ENCODE data around the gene PTPN6. TPM values are rescaled to one million over a fixed set of nuclear protein-coding genes. Genes with fewer than 3 reads are reported as not detected.

The PTPN6 gene
- total RNA-seq, 2 experiments from 2014 or later = 79.0 to 83.5 TPM

- no peaks in the 10 kb centered on the region for H3K9me3 Mint-ChIP-seq
- Histone ChIP-seq H3K4me3 (ENCODE audit: low read length) (no peak overlapping the region), H3K4me1 (ENCODE audit: insufficient read depth, low read length) (peaks cover 70% of the 10 kb centered on the region), H3K27me3 (ENCODE audit: control insufficient read depth in 1 of 2, insufficient read depth in 2 of 2, low read length in 2 of 2) (no peaks in the 10 kb centered on the region), H3K9me3 (ENCODE audit: control insufficient read depth in 1 of 2, insufficient read depth in 1 of 2, low read length in 2 of 2) (no peaks in the 10 kb centered on the region), H3K27ac (ENCODE audit: low read depth in 1 of 2, low read length in 2 of 2) (peak overlapping the region; percentile 38 to 39), H3K36me3 (ENCODE audit: insufficient read depth, low read length) (peaks cover 52% of the 10 kb centered on the region)
- CTCF ChIA-PET = interaction anchor here (0.6 to 13.3 kb wide), 11 partner anchors 9 to 105 kb away, joined by 3 to 324 read pairs (median 5); partner anchors contain the start of genes C12orf57, LPCAT3, PTPN6 and RNU7-1
- ATAC-seq (ENCODE audit: poor library complexity) = no peak
- H3K27ac Mint-ChIP-seq = peak overlapping the region; percentile 90
- TF ChIP-seq CTCF (IDR thresholded peaks at IDR 0.05) = no peak
- POLR2A ChIA-PET = interaction anchor here (0.9 to 16.4 kb wide), 11 partner anchors 9 to 144 kb away, joined by 3 to 963 read pairs (median 5); partner anchors contain the start of genes ATN1, C12orf57, C1RL and LPCAT3
- intact Hi-C loops (cut with DNase I, micrococcal nuclease) = loop anchor here (1.0 to 2.0 kb wide), 4 partner anchors 20 to 96 kb away; partner anchors contain the start of gene C12orf57 (in 2 of the 2)
- H3K4me1 Mint-ChIP-seq (ENCODE audit: low read depth) = peaks cover 57% of the 10 kb centered on the region
- peak in 1 of 14 experiments; percentile 36 for DNase-seq
- H3K27me3 Mint-ChIP-seq = no peaks in the 10 kb centered on the region
- H3K36me3 Mint-ChIP-seq (ENCODE audit: low read depth) = peaks cover 67% of the 10 kb centered on the region
- peak overlapping the region; percentile 79 for H3K4me3 Mint-ChIP-seq
Measured at GRCh38 chr12:6964605-6965025, 13.5 kb downstream of the PTPN6 start.

DNA sequence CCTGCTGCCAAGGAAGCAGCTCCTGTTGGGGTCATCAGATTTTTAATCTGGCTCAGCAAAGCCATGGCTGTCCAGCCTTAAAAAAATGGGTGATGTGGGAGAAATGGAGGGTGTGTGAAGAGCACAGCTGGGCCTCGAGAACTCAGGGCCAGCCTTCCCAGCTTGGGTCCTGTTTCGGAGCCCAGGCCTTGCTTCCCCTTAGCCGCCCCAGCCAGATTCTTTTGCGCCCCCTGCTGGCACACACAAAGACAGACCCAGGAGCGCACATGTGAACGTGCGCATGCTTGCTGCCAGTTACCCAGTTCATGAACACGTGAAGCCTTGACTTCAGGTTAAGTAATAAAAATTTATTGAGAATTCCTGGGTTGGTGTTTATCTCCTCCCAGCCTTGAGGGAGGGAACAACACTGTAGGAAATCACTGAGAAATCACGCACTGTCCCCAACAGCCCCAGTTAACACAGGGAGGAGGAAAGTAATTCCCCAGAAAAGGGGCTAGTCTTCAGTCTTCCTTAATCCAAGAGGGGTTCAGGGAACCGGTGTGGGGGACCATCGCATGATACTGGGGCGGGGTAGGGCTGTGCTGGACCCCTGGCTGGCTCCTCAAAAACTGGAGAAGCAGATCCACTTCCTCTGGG, 14.0 kb downstream of the PTPN6 start:
- Mint-ChIP-seq H3K27ac (peak overlapping the region; percentile 90), H3K36me3 (ENCODE audit: low read depth) (peaks cover 67% of the 10 kb centered on the region), H3K4me3 (peak overlapping the region; percentile 79), H3K4me1 (ENCODE audit: low read depth) (peaks cover 58% of the 10 kb centered on the region), H3K9me3 (no peaks in the 10 kb centered on the region), H3K27me3 (no peaks in the 10 kb centered on the region)
- intact Hi-C loops (cut with DNase I, micrococcal nuclease) = loop anchor here (1.0 to 2.0 kb wide), 4 partner anchors 21 to 96 kb away; partner anchors contain the start of gene C12orf57 (in 2 of the 2)
- ChIA-PET POLR2A (interaction anchor here (0.9 to 16.4 kb wide), 11 partner anchors 9 to 143 kb away, joined by 3 to 963 read pairs (median 5); partner anchors contain the start of genes ATN1, C12orf57, C1RL and LPCAT3), CTCF (interaction anchor here (0.6 to 13.3 kb wide), 11 partner anchors 9 to 106 kb away, joined by 3 to 324 read pairs (median 5); partner anchors contain the start of genes C12orf57, LPCAT3, PTPN6 and RNU7-1)
- TF ChIP-seq CTCF (IDR thresholded peaks at IDR 0.05) = peak; percentile 94
- Histone ChIP-seq H3K9me3 (ENCODE audit: control insufficient read depth in 1 of 2, insufficient read depth in 1 of 2, low read length in 2 of 2) (no peaks in the 10 kb centered on the region), H3K4me1 (ENCODE audit: insufficient read depth, low read length) (peaks cover 70% of the 10 kb centered on the region), H3K27me3 (ENCODE audit: control insufficient read depth in 1 of 2, insufficient read depth in 2 of 2, low read length in 2 of 2) (no peaks in the 10 kb centered on the region), H3K36me3 (ENCODE audit: insufficient read depth, low read length) (peaks cover 49% of the 10 kb centered on the region), H3K27ac (ENCODE audit: low read depth in 1 of 2, low read length in 2 of 2) (peak overlapping the region; percentile 38 to 39), H3K4me3 (ENCODE audit: low read length) (no peak overlapping the region)
- peak; percentile 83 to 96 (median 86) for DNase-seq
- ATAC-seq (ENCODE audit: poor library complexity) = peak; percentile 50

GRCh38 chr12:6965714-6966113, 14.6 kb downstream of the PTPN6 start:
- Histone ChIP-seq H3K36me3 (ENCODE audit: insufficient read depth, low read length) (peaks cover 44% of the 10 kb centered on the region), H3K9me3 (ENCODE audit: control insufficient read depth in 1 of 2, insufficient read depth in 1 of 2, low read length in 2 of 2) (no peaks in the 10 kb centered on the region), H3K27ac (ENCODE audit: low read depth in 1 of 2, low read length in 2 of 2) (peak overlapping the region in 1 of 2 donors; percentile 39), H3K4me1 (ENCODE audit: insufficient read depth, low read length) (peaks cover 66% of the 10 kb centered on the region), H3K4me3 (ENCODE audit: low read length) (no peak overlapping the region), H3K27me3 (ENCODE audit: control insufficient read depth in 1 of 2, insufficient read depth in 2 of 2, low read length in 2 of 2) (no peaks in the 10 kb centered on the region)
- no peak for TF ChIP-seq CTCF (IDR thresholded peaks at IDR 0.05)
- H3K4me1 Mint-ChIP-seq (ENCODE audit: low read depth) = peaks cover 56% of the 10 kb centered on the region
- ChIA-PET POLR2A (interaction anchor here (0.7 to 16.4 kb wide), 4 partner anchors 18 to 41 kb away, joined by 3 to 963 read pairs (median 46); partner anchors contain the start of genes C12orf57, PTPN6 and RNU7-1), CTCF (interaction anchor here (1.1 to 13.3 kb wide), 6 partner anchors 9 to 93 kb away, joined by 3 to 324 read pairs (median 6); partner anchors contain the start of genes C12orf57, PTPN6 and RNU7-1)
- peak overlapping the region; percentile 90 for H3K27ac Mint-ChIP-seq
- no peak for ATAC-seq (ENCODE audit: poor library complexity)
- H3K36me3 Mint-ChIP-seq (ENCODE audit: low read depth) = peaks cover 65% of the 10 kb centered on the region
- DNase-seq = no peak
- H3K27me3 Mint-ChIP-seq = no peaks in the 10 kb centered on the region
- peak overlapping the region; percentile 79 for H3K4me3 Mint-ChIP-seq
- intact Hi-C loops (cut with DNase I, micrococcal nuclease) = loop anchor here (1.0 to 2.0 kb wide), 4 partner anchors 21 to 97 kb away; partner anchors contain the start of gene C12orf57 (in 2 of the 2)
- H3K9me3 Mint-ChIP-seq = no peaks in the 10 kb centered on the region

Measured in CD4-positive, alpha-beta T cell (primary cell).